ENCODE measurements around the gene IQGAP1.

The IQGAP1 gene

GRCh38 chr15:90535254-90535653, 147.2 kb downstream of the IQGAP1 start:
- no peak for DNase-seq

- no peak for DNase-seq
Observed at GRCh38 chr15:90539789-90540188, 151.7 kb downstream of the IQGAP1 start.

GRCh38 chr15:90540768-90541167, 152.7 kb downstream of the IQGAP1 start:
- DNase-seq: no peak

- no peak for DNase-seq
Observed at GRCh38 chr15:90545095-90545494, 157.1 kb downstream of the IQGAP1 start.

GRCh38 chr15:90547540-90547939, 159.5 kb downstream of the IQGAP1 start:
- DNase-seq: no peak

GRCh38 chr15:90550919-90551318, 162.9 kb downstream of the IQGAP1 start:
- DNase-seq: no peak

Data from femur (tissue), 1 donor.